Measurements from ENCODE around the gene ZSCAN23.
"Not testable (repeated sequence)": the region's sequence is repeated elsewhere in the genome, so short reads cannot be mapped to it uniquely, and the experiment has no call there.

ZSCAN23 gene

DNA sequence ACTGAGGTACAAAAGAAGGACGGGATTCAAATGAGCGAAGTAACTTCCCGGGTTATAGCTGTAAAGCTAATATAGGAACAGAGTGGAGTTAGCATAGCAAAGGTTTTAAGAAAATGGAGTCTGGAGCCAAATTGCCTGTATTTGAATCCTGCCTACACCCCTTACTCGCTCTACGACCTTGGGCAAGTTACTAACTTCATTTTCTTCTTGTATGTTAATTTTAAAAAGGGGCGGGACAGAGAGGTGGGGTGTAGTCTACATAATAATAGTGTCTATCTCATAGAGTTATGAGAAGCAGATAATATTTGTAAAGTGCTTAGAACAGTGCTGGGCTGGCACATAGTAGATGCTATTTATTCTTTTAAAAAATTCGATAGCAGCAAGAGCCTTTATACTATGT, 705 bp downstream of the ZSCAN23 start:
- DNase-seq (ENCODE audit: low read depth, low spot score), result peak; percentile 2

DNA sequence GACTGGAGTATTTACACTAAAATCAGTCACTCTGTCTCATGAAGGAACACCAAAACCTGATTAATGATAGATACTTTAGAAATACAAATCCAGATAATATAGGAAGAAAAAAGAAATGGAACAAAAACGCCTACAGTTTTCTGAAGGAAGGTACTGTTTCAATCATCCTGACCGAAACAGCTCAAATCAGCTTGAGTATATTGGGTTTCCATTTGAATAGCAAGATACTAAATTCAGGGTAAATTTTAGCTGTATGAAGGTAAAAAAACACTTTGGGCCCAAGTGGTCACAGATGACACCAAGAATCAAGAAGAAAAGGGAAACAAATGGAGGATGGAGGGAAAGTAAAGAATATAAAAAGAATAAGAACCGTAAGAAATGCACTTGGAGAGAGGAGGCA, 6.9 kb downstream of the ZSCAN23 start:
- no peak for DNase-seq (ENCODE audit: low read depth, low spot score)

DNA sequence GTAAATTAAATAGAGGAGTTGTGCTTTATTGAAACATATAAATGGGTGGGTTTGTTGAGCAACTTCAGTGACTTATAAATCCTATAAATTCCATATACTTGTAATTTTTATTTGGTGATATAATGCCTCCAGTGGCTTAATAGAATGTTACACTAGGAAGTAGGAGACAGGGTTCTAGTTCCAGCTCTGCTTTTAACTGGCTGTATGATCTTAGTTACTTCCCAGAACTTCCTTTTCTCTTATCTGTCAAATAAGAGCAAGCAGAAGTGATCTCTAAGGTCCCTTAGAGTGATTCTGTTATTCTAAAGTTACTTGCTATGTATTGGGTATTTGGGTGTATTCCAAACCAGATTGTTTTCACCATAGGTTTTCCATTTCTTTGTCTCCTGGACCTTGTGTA, 10.2 kb downstream of the ZSCAN23 start:
- no peak for DNase-seq (ENCODE audit: low read depth, low spot score)

DNA sequence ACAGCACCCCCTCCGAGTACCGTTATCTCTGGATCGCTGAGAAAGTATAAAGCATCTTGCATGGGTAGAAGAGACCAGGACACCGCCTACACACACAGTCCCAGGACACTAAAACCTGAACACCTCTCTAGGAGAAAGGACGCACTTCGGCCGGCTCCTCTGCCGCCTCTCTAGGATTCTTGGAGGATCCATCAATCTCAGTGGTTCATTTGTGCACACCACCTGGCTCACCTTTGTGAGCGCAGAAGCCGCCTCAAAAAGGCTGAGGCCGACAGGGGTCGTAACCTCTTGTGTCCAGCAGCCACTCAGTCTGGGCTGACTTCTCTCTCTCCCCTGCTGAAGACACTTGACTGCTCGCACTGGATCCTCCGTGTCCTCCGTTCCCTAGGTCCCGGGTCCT, 13.5 kb downstream of the ZSCAN23 start:
- DNase-seq (ENCODE audit: low read depth, low spot score), result no peak

DNA sequence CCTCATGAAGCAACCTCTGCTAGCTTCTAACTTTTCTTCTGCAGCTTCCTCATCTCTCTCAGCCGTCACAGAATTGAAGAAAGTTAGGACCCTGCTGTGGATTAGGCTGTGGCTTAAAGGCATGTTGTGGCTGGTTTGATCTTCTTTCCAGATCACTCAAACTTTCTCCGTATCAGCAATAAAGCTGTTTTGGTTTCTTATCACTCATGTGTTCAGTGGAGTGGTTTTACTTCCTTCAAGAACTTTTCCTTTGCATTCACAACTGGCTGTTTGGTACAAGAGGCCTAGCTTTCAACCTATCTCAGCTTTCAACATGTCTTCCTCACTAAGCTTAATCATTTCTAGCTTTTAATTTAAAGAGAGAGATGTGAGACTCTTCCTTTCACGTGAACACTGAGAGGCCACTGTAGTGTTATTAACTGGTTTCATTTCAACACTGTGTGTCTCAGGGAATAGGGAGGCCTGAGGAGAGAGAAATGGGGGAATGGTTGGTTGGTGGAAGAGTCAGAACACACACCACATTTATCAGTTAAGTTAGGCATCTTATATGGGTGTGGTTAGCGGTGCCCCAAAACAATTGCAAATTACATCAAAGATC, 17.2 kb downstream of the ZSCAN23 start:
- DNase-seq (ENCODE audit: low read depth, low spot score), result no peak

DNA sequence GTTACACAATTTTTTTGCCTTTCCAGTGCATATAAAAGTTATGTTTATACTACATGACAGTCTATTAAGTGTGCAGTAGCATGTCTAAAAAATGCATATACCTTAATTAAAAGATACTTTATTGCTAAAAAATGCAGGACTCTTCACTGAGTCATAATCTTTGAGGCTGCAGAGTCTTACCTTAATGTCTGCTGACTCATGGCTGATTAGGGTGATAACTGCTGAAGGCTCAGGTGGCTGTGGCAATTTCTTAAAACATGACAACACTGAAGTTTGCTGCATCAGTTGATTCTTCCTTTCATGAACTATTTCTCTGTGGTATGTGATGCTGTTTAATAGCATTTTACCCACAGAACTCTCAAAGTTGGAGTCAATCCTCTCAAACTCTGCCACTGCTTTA, 19.1 kb downstream of the ZSCAN23 start:
- DNase-seq (ENCODE audit: low read depth, low spot score), result no peak

DNA sequence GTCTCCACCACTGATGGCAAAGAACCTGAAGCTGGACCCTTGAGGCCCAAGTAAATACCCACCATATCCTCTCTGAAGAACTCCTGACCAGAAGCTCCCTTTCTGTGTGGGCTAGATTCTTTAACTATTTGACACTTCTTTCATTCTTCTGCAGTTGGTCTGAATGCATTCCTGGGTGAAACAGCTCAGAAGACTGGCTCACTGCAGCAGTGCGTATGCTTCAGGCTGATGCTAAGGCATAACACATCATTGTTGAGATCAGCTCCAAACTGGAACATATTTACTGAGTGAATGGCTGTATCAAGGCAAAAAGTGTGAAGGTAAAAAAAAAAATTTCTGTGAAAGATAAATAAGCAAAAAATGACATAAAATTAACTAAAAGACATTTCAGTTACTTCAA, 19.7 kb downstream of the ZSCAN23 start:
- no peak for DNase-seq (ENCODE audit: low read depth, low spot score)

DNA sequence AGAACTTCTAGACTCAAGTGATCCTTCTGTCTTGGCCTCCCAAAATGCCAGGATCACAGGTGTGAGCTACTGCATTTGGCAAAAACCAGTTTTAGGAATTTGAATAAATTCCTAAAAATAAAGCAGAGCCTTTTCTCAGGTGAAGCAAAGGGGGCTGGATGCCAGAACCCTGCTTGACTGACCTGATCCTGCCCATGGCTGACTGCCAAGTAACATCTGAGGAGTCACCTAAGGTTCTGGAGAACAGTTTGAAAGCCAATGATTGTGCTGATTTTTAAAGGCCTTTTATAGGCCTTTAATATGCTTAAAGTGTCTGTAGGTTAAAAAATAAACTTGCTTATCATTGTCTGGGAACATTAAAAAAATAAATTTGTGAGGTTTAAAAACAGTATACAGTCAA, 29.6 kb downstream of the ZSCAN23 start:
- DNase-seq (ENCODE audit: low read depth, low spot score), result no peak

DNA sequence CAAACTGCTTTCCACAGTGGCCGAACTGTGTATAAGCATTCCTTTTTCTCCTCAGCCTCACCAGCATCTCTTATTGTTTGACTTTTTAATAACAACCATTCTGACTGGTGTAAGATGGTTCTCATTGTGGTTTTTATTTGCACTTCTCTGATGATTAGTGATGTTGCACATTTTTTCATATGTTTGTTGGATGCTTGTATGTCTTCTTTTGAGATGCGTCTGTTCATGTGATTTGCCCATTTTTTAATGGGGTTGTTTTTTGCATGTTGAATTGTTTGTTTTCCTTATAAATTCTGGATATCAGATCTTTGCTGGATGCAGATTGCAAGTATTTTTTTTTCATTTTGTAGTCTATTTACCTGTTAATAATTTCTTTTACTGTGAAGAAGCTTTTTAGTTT, 32.5 kb downstream of the ZSCAN23 start:
- DNase-seq (ENCODE audit: low read depth, low spot score), result no peak

DNA sequence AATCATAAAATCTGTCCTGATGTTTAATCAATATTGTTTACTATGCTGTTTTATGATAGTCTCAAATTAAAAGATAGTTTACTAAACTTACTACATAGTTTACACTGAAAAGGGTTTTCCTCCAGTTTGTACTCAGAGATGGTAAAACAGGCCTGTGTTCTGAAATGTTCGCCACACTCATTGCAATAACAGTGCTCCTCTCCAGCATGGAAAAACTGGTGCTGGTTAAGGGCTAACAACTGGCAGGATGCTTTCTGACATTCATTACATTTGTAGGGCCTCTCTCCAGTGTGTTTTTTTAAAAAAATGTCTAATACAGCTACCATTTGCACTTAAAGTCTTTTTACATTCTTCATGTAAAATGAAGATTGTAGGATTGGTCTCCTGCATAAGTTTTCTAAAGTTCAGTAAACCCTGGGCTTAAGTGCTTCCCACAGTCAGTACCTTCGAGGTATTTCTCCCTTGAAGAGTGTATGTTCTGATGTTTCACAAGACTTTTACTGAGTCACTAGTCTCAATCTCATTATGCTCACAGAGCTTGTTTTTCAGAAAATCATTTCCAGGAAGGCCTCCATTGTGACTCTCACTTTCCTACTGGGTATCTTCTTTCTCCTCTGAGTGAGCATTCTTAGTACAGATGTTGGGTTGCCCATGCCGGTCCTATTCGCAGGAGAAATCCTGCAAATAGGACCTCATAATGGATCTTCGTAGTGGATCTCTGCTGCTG, 35.1 kb downstream of the ZSCAN23 start:
- no peak for DNase-seq (ENCODE audit: low read depth, low spot score)

DNA sequence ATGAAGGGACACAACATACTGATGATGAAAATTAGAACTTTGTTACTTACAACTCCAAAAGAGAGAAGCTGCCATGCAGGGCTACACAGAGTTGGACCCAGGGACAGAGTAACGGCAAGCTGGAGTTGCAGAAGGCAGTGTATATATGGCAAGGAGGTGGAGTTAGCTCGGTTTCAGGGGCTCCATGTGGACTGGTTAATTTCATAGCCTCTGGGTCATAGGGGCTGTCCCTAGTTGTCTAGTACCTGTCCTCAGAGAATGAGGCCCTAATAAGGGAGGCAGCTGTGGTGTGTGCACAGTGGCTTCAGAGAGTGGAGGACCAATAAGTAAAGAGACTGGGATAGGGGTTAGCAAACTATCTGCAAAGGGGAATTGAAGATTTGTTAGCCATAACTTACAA, 35.9 kb downstream of the ZSCAN23 start:
- no peak for DNase-seq (ENCODE audit: low read depth, low spot score)

DNA sequence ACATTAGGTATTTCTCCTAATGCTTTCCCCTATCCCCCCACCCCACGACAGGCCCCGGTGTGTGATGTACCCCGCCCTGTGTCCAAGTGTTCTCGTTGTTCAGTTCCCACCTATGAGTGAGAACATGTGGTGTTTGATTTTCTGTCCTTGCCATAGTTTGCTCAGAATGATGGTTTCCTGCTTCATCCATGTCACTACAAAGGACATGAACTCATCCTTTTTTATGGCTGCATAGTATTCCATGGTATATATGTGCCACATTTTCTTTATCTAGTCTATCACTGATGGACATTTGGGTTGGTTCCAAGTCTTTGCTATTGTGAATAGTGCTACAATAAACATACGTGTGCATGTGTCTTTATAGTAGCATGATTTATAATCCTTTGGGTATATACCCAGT, 39.4 kb downstream of the ZSCAN23 start:
- not testable (repeated sequence) for DNase-seq (ENCODE audit: low read depth, low spot score)

DNA sequence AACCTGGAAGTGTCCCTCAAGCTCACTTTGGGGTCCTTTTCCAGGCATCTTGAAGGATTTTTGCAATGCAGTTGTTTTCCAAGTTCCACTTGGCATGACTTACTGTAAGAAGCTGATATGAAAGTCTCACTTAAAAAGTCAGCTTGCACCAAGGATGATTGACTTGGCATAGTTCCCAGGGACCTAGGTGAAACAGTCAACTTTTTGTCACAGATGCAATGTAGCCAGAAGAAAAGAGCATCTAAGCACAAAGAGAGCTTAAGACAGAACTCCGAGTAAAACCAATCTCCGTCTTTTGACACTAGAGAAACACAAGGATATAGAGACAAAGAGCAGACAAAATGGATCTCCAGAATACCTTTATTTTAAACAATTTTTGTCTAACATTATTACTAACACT, 41.1 kb downstream of the ZSCAN23 start:
- no peak for DNase-seq (ENCODE audit: low read depth, low spot score)

DNA sequence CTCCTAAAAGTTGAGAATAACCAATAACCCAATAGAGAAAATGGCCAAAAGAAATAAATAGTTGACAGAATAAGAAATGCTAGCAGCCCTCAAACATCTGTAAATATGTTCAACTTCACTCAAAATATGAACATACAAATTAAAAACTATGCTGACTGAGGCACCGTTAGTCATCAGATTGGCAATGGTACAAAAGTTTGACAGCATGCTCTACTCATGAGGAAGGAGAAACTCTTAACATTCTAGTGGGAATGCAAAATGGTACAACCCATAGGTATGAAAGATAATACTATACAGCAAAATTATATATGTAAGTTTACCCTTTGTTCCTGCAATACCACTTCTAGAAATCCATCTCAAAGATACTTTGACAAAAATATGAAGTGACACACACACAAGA, 42.1 kb downstream of the ZSCAN23 start:
- no peak for DNase-seq (ENCODE audit: low read depth, low spot score)

DNA sequence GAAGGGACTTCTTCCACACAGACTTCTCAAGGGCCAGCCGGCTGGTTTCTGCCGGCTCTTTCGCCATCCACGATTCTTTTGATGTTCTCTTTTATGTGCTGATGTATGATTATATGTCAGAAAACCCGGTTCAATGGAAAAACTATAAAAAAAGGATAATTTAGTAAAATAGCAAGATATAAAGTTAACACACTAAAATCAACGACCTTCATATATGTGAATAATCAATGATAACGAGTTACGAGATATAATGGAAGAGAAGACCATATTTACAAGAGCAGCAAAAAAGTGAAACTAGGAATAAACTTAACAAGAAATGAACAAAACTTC, 43.2 kb downstream of the ZSCAN23 start:
- DNase-seq (ENCODE audit: low read depth, low spot score), result no peak

DNA sequence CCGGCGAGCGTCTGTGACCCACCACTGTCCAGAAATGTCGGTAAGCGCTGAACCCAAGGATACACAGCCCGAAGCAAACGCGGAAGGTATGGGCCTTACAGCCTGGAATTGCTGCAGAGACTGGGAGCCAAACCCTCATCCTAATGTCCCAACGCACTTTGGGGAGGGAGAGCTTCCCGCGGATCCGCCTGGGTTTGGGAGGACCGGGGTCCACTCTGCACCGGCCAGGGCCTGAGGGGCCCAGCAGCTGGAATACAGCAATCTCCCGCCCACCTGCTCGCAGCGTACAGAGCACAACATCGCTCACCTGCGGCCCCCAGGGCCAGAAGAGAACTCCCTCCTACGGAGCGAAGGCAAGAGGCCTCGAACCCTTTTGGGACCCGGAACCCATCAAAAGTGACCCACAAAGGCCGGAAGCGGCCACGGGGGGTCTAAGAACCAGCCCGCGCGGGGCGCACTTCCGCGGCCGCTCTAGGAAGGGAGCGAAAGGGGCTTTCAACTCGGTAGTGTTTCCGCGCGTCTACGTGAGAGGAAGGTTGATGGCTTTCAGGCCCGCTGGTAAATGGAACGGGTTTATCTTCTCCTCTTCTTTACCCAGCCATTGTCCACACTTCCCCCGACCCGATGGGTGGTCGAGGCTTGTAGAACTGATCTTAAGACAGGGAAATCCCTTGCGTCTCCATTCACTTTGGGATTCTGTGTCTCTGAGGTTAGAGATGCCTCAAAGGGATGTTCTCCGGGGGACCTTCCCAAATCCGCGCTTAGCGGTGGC, 43.8 kb downstream of the ZSCAN23 start, which contains the start of gene ZSCAN12:
TSS of gene ZSCAN12 (minus strand) at position 398 of the 772 bp plus-strand sequence. CDS start 1,342 bp downstream, outside the sequence.
- peak; percentile 93 for DNase-seq (ENCODE audit: low read depth, low spot score)

DNA sequence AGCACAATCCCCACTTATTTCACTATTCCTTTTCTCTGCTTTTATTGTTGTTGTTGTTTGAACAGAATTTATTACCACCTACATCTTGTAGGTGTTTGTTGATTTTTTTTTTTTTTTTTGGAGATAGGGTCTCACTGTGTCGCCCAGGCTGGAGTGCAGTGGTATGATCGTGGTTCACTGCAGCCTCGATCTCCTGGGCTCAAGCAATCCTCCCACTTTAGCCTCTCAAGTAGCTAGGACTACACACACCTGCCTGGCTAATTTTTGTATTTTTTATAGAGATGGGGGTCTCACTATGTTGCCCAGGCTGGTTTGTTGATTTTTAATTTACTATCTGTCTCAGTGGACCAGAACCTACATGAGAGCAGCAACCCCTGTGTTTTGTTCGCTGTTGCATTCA, 47.4 kb downstream of the ZSCAN23 start:
- DNase-seq (ENCODE audit: low read depth, low spot score), result no peak

DNA sequence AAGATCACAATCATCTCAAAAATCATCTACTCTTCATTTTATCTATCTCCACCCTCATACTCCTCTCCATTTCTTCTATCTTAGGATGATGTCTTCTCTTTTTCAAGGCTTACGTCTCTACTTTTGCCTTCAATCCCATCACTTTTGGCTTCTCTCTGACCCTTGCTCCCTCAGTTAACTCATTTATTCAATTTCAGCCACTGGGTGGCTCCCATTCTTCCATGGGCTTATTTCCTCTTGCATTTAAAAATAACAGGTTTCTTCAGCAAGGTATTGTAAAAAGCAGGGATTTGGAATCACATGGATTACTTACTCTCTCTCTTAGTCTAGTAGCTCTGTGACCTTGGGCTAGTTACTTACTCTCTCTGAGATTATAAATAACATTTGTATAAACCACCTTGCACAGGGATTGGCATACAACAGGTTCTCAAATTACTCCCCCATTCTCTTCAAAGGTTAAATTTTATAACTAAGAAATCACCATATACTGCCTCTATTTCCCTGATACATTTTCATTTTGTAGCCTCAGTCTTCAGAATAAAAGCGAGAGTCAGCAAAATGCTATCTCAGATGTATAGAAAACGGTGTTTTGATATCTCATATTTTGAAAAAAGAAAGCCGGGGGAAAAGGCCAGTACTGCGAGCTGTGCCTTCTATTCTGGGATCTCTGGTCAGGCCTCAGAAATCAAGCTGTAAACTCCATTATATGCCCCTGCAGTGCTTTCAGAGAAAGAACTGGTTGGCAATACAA, 49.2 kb downstream of the ZSCAN23 start:
- peak; percentile 13 for DNase-seq (ENCODE audit: low read depth, low spot score)

DNA sequence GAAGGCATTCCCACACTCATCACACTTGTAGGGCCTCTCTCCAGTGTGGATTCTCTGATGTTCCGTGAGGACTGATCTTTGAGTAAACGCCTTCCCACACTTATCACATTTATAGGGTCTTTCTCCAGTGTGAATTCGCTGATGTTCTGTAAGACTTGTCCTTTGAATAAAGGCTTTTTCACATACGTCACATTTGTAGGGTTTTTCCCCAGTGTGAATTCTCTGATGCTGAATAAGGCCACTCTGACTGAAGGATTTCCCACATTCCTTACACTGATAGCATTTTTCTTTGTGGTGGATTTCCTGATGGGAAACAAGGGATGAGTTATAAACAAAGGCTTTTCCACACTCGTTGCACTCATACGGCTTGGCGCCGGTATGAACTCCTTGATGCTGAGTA, 52.6 kb downstream of the ZSCAN23 start:
- no peak for DNase-seq (ENCODE audit: low read depth, low spot score)

DNA sequence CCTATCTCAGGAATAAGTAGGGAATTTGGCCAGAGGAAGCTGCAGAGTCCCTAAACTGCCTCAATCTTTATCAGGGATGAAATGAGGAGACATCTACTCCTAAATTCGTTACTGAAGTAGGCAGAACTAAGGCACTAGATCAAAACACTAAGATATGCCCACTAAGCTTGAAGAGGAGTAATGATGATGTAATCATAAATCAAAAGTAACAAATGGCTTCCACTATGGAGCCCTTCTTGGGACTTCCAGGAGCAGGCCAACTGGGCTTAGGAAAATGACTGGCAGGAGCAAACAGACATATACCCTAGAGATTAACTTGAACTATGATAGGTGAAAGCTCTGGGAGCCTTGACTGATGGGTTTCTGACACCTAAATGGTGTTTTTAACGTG, 59.2 kb downstream of the ZSCAN23 start:
- no peak for DNase-seq (ENCODE audit: low read depth, low spot score)

DNA sequence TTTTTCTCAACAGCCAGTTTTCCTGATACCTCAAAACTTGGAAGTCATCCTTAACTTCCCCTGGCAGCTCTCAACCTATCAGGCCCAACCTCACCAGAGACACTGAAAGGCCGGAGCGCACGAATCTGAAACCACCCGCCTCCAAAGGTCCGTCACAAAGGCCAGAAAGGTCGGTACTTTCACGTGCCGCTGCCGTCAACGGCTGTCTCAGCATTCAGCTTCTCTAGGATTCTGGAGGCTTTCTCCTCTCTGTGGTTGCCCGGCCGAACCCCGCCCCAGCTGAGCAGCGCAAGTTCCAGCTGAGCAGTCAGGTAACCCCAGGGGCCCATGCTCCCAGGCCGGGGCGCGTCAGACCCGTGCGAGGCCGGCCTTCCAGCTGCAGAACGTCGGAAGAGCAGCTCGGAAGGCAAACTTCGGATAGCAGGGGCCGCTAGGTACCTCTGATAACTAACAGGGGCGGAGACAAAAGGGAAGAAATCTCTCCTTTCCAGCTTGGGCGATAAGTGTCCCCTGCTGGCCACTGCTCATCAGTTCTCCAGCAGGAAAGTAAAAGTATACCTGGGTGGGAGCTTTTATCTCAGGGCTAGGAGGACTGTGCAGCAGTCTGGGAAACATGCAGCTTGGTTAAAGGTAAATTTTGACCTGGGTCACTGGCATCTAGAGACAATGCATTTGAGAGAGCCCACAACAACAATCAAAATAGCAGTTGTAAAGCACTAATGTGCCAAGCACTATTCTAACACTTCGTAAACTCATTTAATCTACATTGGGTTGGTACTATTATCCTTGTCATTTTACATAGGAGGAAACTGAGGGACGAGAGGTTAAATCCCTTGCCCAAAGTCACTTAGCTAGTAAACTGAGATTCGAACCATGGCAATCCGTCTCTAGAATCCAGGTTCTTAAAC, 59.8 kb downstream of the ZSCAN23 start:
- peak; percentile 90 for DNase-seq (ENCODE audit: low read depth, low spot score)

Data from astrocyte of the hippocampus (primary cell).